GM23338 (cell line): ENCODE results near the gene HCN3. TPM values are rescaled to one million over a fixed set of nuclear protein-coding genes. Genes with fewer than 3 reads are reported as not detected.
"Not testable (repeated sequence)": the region's sequence is repeated elsewhere in the genome, so short reads cannot be mapped to it uniquely, and the experiment has no call there.

ENCODE experiments used
- ATAC-seq: fragments of 200-7000 bp; cut with Tn5 transposase; 3 replicates; pipeline ENCODE4 v1.9.1; 2020
- DNase-seq: peaks from one replicate; pipeline ENCODE4 v3.0.0-alpha.2; 2015; ENCODE audit warnings: low spot score
- H2AFZ ChIP-seq: fragments of 200-600 bp; sonication (generic); 2 replicates; pipeline ENCODE4 v1.8.0; 2016; ENCODE audit warnings: antibody characterized with exemption, mild to moderate bottlenecking, moderate library complexity
- H3F3A ChIP-seq: fragments of 200-600 bp; sonication (generic); replicated peaks from 2 replicates; pipeline ENCODE4 v1.8.0; 2017; ENCODE audit warnings: antibody characterized with exemption, mixed run types, low read depth
- H3K27ac ChIP-seq: fragments of 200-600 bp; sonication (generic); 2 replicates; pipeline ENCODE4 v1.6.1; 2016; ENCODE audit warnings: low read depth
- H3K27me3 ChIP-seq: fragments of 200-600 bp; sonication (generic); 2 replicates; pipeline ENCODE4 v1.8.0; 2016; ENCODE audit warnings: mild to moderate bottlenecking, mixed run types, moderate library complexity; ENCODE audit not compliant: insufficient read depth
- H3K36me3 ChIP-seq: fragments of 200-600 bp; sonication (generic); 2 replicates; pipeline ENCODE4 v1.8.0; 2016; ENCODE audit warnings: mild to moderate bottlenecking; ENCODE audit not compliant: insufficient read depth
- H3K4me1 ChIP-seq: fragments of 200-600 bp; sonication (generic); 2 replicates; pipeline ENCODE4 v1.8.0; 2016; ENCODE audit warnings: mild to moderate bottlenecking, moderate library complexity; ENCODE audit not compliant: insufficient read depth
- H3K4me2 ChIP-seq: fragments of 200-600 bp; sonication (generic); 2 replicates; pipeline ENCODE4 v1.7.1; 2017; ENCODE audit warnings: mixed run types
- H3K4me3 ChIP-seq: fragments of 200-600 bp; sonication (generic); 2 replicates; pipeline ENCODE4 v1.6.1; 2016; ENCODE audit warnings: mixed run types
- H3K79me2 ChIP-seq: fragments of 200-600 bp; sonication (generic); replicated peaks from 2 replicates; pipeline ENCODE4 v1.8.0; 2017; ENCODE audit warnings: mild to moderate bottlenecking; ENCODE audit not compliant: insufficient read depth
- H3K9me2 ChIP-seq: fragments of 200-600 bp; sonication (generic); 2 replicates; pipeline ENCODE4 v1.8.0; 2017; ENCODE audit not compliant: insufficient read depth
- H4K20me1 ChIP-seq: fragments of 200-600 bp; sonication (generic); replicated peaks from 2 replicates; pipeline ENCODE4 v1.8.0; 2017; ENCODE audit warnings: mild to moderate bottlenecking; ENCODE audit not compliant: insufficient read depth
- H3K27ac Mint-ChIP-seq: 2 replicates; pipeline ENCODE4 v1.8.0; 2020; ENCODE audit warnings: inconsistent platforms, mild to moderate bottlenecking, moderate library complexity, mixed read lengths
- H3K27me3 Mint-ChIP-seq: 3 replicates; pipeline ENCODE4 v1.8.0; 2022; ENCODE audit warnings: low read depth, mild to moderate bottlenecking, moderate library complexity, mixed read lengths, inconsistent platforms; ENCODE audit not compliant: insufficient read depth, poor library complexity
- H3K36me3 Mint-ChIP-seq: 3 replicates; pipeline ENCODE4 v1.8.0; 2021; ENCODE audit warnings: low read depth, mild to moderate bottlenecking, inconsistent platforms, moderate library complexity, mixed read lengths
- H3K4me1 Mint-ChIP-seq: 3 replicates; pipeline ENCODE4 v1.8.0; 2020; ENCODE audit warnings: mild to moderate bottlenecking, inconsistent platforms, mixed read lengths
- H3K4me3 Mint-ChIP-seq: 3 replicates; pipeline ENCODE4 v1.8.0; 2021; ENCODE audit warnings: moderate library complexity, mild to moderate bottlenecking, inconsistent platforms, mixed read lengths
- H3K9me3 Mint-ChIP-seq: 3 replicates; pipeline ENCODE4 v1.8.0; 2020; ENCODE audit warnings: moderate library complexity, mild to moderate bottlenecking, inconsistent platforms, mixed read lengths
- EZH2 ChIP-seq: fragments of 200-600 bp; sonication (generic); IDR thresholded peaks from one replicate; pipeline ENCODE4 v1.8.0; 2017; ENCODE audit warnings: antibody characterized with exemption, mild to moderate bottlenecking, low read depth; ENCODE audit not compliant: unreplicated experiment
- JUNB ChIP-seq: IDR thresholded peaks from one replicate; pipeline ENCODE4 v1.6.1; 2016; ENCODE audit warnings: antibody characterized with exemption; ENCODE audit not compliant: unreplicated experiment
- STAT1 ChIP-seq: IDR thresholded peaks from one replicate; pipeline ENCODE4 v1.6.1; 2016; ENCODE audit warnings: antibody characterized with exemption; ENCODE audit not compliant: unreplicated experiment
- polyA plus RNA-seq: library from polyadenylated mRNA; unstranded; fragments of >200 nt; fragmentation: Nextera tagmentation; extraction: Ambion mirVana; gene quantifications from 2 replicates; pipeline ENCODE4 v1.2.1, GENCODE V29; 2016
- total RNA-seq: library from RNA; depleted of rRNA; stranded (reverse); fragments of >200 nt; shearing (Covaris generic); gene quantifications from 2 replicates; pipeline ENCODE4 v1.2.3, GENCODE V29; 2014
- TF ChIP-seq, protein P1 (sequence below): fragments of 250-450 bp; sonication (Bioruptor Pico); IDR thresholded peaks from 2 replicates; pipeline ENCODE4 v1.5.0; 2020; ENCODE audit warnings: mild to moderate bottlenecking, moderate library complexity

The HCN3 gene
- total and polyA plus RNA-seq, 2 experiments from 2014 or later, result 3.4 to 4.9 TPM

DNA sequence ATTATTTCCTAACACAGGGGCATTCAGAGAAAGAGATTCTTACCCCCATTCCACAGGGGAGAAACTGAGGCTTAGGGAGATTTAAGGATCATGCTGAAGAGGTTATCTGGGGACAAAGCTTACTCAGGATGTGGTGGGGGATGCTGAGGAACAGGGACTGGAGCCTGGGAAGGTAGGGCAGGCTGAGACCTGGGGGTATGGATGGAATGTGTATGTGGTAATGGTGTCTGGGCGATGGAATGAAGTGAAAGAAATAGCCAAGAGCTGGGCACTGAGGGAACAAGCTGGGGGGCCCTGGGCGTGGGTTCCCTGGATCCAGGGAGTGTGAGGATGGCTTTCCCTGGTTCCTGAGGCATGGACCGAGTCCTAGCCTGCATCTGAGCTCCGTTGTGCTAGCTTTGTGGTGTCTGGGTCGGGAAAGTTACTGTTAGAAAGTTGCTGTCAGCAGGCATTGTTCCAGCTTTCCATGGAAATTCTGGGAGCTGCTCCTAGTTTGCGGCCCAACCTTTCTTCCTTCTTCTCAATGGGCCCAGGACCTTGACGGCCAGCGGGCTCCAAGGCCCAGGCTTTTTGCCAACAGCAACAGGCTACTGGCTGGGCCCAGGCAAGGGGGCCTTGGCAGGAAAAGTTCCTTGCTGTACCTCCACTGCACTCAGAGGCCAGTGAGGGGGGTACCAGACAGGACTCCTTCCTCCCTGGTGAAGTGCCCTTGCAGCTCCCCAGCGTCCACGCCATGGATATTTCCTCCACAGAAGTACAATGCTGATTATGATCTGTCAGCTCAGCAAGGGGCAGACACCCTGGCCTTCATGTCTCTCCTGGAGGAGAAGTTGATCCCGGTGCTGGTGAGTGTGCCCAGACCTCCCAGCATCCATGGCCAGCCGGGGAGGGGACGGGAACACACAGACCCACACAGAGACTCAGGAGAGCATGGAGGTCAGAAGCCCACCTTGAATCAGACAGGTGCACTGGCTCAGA lies 45.0 kb upstream of the HCN3 start:
- H4K20me1 ChIP-seq, H3K36me3 ChIP-seq, H3K4me3 ChIP-seq, DNase-seq, H3K27ac ChIP-seq, H3K9me3 Mint-ChIP-seq, H3F3A ChIP-seq, H3K9me2 ChIP-seq, H2AFZ ChIP-seq, H3K27me3 ChIP-seq, H3K79me2 ChIP-seq, H3K4me1 Mint-ChIP-seq, H3K4me3 Mint-ChIP-seq, H3K27ac Mint-ChIP-seq, ATAC-seq, H3K4me2 ChIP-seq, H3K4me1 ChIP-seq: not testable (repeated sequence)
- H3K36me3 Mint-ChIP-seq, result peaks cover 11% of the 10 kb centered on the region; the same call in 2 of the 3 replicates
- H3K27me3 Mint-ChIP-seq, result peaks cover 20% of the 10 kb centered on the region

DNA sequence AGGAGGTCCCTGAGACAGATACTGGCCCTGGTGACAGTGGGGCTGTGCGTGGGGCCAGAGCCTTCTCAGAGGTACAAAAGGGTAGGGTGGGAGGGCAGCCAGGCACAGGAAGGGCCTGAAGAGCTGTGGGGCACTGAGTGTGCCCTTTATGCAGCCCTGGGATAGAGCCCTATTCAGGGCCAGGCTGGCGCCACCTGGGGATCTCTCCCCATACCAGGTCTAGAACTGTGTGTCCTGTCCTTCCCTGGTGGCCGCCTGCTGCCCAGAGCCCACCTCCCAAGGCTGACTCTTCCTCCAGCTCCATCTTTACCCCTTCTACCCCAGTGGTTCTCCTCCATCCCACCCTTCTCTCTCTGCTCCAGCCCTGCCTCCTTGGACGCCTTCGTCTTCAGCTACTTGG lies 43.8 kb upstream of the HCN3 start:
- H3K27ac Mint-ChIP-seq, H4K20me1 ChIP-seq, H3K4me1 Mint-ChIP-seq, H3K4me3 ChIP-seq, H3K4me1 ChIP-seq, H3K36me3 ChIP-seq, H3K9me3 Mint-ChIP-seq, H3K27me3 ChIP-seq, DNase-seq, H3K9me2 ChIP-seq, H3K4me3 Mint-ChIP-seq, H3K4me2 ChIP-seq, H2AFZ ChIP-seq, H3K27ac ChIP-seq, H3K79me2 ChIP-seq, H3F3A ChIP-seq: not testable (repeated sequence)
- peaks cover 12% of the 10 kb centered on the region for H3K27me3 Mint-ChIP-seq
- peak; percentile 62 for ATAC-seq
- peaks cover 11% of the 10 kb centered on the region; the same call in 2 of the 3 replicates for H3K36me3 Mint-ChIP-seq

DNA sequence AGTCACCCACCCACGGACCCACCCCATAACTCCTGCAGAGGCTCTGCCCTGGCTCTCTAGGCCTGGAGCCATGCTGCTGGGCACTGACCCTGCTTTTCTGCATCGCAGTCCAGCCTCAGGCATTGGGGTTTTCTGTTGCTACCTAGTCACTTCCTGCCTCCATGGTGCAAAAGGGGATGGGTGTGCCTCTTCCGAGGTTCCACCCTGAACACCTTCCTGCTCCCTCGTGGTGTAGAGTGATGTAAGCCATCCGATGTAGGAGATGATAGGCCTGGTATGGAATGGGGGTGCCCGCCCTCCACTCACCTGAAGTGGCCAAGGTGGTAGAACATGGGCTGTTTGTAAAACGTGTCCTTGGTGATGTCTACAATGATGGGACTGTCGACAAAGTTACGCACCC lies 41.9 kb upstream of the HCN3 start:
- not testable (repeated sequence) for H3K27me3 ChIP-seq, H4K20me1 ChIP-seq, H3K27me3 Mint-ChIP-seq, ATAC-seq, H3K4me1 ChIP-seq, H3K9me3 Mint-ChIP-seq, H3K36me3 ChIP-seq, DNase-seq, H3K4me1 Mint-ChIP-seq, H3K9me2 ChIP-seq, H3K4me2 ChIP-seq, H3K4me3 Mint-ChIP-seq, H3K27ac Mint-ChIP-seq, H3K4me3 ChIP-seq, H3F3A ChIP-seq, H3K27ac ChIP-seq, H2AFZ ChIP-seq, H3K79me2 ChIP-seq
- peaks cover 11% of the 10 kb centered on the region; the same call in 2 of the 3 replicates for H3K36me3 Mint-ChIP-seq

DNA sequence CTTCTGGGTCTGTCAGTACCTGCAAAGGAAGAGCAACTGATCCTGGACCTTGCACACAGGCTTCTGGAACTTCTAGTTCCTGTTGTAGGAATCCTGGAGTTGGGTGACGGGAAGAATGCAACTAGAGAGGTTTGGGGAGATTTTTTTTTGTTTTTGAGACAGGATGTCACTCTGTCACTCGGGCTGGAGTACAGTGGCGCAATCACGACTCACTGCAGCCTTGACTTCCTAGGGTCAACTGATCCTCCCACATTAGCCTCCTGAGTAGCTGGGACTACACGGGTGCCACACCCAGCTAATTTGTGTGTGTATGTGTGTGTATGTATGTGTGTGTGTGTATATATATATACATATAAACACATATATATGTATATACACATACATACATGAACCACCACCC lies 40.8 kb upstream of the HCN3 start:
- H2AFZ ChIP-seq, result no peak overlapping the region
- H3K27ac Mint-ChIP-seq, result no peak overlapping the region
- H4K20me1 ChIP-seq, result no peaks in the 10 kb centered on the region
- H3K4me2 ChIP-seq, result no peak overlapping the region
- H3K4me1 ChIP-seq, result peaks cover 2% of the 10 kb centered on the region; the same call in 1 of the 2 replicates
- H3K36me3 ChIP-seq, result no peaks in the 10 kb centered on the region
- H3K27ac ChIP-seq, result no peak overlapping the region
- no peaks in the 10 kb centered on the region for H3K9me3 Mint-ChIP-seq
- no peak for DNase-seq
- no peaks in the 10 kb centered on the region for H3F3A ChIP-seq
- H3K4me3 Mint-ChIP-seq, result no peak overlapping the region
- H3K27me3 Mint-ChIP-seq, result peaks cover 5% of the 10 kb centered on the region
- H3K79me2 ChIP-seq, result no peaks in the 10 kb centered on the region
- no peaks in the 10 kb centered on the region for H3K27me3 ChIP-seq
- H3K4me1 Mint-ChIP-seq, result peaks cover 7% of the 10 kb centered on the region
- no peak overlapping the region for H3K4me3 ChIP-seq
- H3K9me2 ChIP-seq, result no peaks in the 10 kb centered on the region
- peaks cover 11% of the 10 kb centered on the region; the same call in 2 of the 3 replicates for H3K36me3 Mint-ChIP-seq
- ATAC-seq, result no peak
- no peak for TF ChIP-seq EZH2
- no peak for TF ChIP-seq JUNB
- TF ChIP-seq, protein P1, sequence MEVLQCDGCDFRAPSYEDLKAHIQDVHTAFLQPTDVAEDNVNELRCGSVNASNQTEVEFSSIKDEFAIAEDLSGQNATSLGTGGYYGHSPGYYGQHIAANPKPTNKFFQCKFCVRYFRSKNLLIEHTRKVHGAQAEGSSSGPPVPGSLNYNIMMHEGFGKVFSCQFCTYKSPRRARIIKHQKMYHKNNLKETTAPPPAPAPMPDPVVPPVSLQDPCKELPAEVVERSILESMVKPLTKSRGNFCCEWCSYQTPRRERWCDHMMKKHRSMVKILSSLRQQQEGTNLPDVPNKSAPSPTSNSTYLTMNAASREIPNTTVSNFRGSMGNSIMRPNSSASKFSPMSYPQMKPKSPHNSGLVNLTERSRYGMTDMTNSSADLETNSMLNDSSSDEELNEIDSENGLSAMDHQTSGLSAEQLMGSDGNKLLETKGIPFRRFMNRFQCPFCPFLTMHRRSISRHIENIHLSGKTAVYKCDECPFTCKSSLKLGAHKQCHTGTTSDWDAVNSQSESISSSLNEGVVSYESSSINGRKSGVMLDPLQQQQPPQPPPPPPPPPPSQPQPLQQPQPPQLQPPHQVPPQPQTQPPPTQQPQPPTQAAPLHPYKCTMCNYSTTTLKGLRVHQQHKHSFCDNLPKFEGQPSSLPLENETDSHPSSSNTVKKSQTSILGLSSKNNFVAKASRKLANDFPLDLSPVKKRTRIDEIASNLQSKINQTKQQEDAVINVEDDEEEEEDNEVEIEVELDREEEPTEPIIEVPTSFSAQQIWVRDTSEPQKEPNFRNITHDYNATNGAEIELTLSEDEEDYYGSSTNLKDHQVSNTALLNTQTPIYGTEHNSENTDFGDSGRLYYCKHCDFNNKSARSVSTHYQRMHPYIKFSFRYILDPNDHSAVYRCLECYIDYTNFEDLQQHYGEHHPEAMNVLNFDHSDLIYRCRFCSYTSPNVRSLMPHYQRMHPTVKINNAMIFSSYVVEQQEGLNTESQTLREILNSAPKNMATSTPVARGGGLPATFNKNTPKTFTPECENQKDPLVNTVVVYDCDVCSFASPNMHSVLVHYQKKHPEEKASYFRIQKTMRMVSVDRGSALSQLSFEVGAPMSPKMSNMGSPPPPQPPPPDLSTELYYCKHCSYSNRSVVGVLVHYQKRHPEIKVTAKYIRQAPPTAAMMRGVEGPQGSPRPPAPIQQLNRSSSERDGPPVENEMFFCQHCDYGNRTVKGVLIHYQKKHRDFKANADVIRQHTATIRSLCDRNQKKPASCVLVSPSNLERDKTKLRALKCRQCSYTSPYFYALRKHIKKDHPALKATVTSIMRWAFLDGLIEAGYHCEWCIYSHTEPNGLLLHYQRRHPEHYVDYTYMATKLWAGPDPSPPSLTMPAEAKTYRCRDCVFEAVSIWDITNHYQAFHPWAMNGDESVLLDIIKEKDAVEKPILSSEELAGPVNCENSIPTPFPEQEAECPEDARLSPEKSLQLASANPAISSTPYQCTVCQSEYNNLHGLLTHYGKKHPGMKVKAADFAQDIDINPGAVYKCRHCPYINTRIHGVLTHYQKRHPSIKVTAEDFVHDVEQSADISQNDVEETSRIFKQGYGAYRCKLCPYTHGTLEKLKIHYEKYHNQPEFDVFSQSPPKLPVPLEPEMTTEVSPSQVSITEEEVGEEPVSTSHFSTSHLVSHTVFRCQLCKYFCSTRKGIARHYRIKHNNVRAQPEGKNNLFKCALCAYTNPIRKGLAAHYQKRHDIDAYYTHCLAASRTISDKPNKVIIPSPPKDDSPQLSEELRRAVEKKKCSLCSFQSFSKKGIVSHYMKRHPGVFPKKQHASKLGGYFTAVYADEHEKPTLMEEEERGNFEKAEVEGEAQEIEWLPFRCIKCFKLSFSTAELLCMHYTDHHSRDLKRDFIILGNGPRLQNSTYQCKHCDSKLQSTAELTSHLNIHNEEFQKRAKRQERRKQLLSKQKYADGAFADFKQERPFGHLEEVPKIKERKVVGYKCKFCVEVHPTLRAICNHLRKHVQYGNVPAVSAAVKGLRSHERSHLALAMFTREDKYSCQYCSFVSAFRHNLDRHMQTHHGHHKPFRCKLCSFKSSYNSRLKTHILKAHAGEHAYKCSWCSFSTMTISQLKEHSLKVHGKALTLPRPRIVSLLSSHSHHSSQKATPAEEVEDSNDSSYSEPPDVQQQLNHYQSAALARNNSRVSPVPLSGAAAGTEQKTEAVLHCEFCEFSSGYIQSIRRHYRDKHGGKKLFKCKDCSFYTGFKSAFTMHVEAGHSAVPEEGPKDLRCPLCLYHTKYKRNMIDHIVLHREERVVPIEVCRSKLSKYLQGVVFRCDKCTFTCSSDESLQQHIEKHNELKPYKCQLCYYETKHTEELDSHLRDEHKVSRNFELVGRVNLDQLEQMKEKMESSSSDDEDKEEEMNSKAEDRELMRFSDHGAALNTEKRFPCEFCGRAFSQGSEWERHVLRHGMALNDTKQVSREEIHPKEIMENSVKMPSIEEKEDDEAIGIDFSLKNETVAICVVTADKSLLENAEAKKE (CRISPR knock-in tag), result no peak
- TF ChIP-seq STAT1, result no peak
